ENCODE measurements around the gene COX5A. TPM values are rescaled to one million over a fixed set of nuclear protein-coding genes. Genes with fewer than 3 reads are reported as not detected.

The COX5A gene
- total RNA-seq, 1 donor from 2014 or later, result 191 TPM

DNA sequence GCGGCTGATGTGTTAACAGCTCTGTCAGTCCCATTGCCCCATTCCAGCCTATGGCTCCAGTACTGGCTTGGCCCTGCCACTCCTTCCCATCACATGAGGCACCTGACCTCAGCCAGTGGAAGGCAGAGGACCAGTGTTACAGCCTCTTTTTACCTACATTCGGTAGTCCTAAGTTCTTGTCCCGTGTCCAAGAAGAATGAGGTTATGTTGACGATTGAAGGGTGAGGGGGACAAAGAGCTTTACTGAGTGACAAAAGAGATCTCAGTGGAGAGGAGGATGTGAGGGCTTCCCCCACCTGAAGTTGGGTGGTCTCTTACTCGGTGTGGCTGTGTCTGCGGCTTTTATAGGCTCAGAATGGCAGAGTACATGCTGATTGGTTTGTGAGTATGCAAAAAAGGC lies 55.3 kb downstream of the COX5A start:
- TF ChIP-seq, protein P1, sequence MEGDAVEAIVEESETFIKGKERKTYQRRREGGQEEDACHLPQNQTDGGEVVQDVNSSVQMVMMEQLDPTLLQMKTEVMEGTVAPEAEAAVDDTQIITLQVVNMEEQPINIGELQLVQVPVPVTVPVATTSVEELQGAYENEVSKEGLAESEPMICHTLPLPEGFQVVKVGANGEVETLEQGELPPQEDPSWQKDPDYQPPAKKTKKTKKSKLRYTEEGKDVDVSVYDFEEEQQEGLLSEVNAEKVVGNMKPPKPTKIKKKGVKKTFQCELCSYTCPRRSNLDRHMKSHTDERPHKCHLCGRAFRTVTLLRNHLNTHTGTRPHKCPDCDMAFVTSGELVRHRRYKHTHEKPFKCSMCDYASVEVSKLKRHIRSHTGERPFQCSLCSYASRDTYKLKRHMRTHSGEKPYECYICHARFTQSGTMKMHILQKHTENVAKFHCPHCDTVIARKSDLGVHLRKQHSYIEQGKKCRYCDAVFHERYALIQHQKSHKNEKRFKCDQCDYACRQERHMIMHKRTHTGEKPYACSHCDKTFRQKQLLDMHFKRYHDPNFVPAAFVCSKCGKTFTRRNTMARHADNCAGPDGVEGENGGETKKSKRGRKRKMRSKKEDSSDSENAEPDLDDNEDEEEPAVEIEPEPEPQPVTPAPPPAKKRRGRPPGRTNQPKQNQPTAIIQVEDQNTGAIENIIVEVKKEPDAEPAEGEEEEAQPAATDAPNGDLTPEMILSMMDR (IDR thresholded peaks at IDR 0.05; ENCODE audit: unreplicated experiment), result no peak
- Mint-ChIP-seq H3K4me3 (ENCODE audit: low read depth) (no peak overlapping the region), H3K9me3 (ENCODE audit: low read depth) (no peaks in the 10 kb centered on the region), H3K27me3 (no peaks in the 10 kb centered on the region), H3K36me3 (ENCODE audit: insufficient read depth) (no peaks in the 10 kb centered on the region), H3K27ac (no peak overlapping the region), H3K4me1 (ENCODE audit: low read depth) (peaks cover 3% of the 10 kb centered on the region)
- no peak for DNase-seq (ENCODE audit: low spot score, unreplicated experiment)

DNA sequence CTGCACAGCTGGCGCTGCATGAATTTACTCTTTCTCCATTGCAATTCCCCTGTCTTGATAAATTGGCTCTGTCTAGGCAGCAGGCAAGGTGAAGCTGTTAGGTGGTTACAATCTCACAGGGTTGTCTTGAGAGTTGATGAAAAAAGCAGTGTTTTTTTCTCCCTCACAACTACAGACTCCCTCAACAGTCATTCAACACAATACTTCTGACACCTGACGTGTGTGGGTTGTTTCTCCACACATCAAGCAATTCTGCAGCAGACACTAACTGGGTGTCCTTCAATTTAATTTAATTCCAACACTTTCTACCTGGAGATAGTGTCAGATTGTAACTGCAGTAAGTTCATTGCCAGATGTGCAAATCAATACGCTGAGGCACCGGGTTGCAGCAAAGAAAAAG lies 59.6 kb downstream of the COX5A start:
- no peak overlapping the region for H3K27ac Mint-ChIP-seq
- H3K36me3 Mint-ChIP-seq (ENCODE audit: insufficient read depth), result no peaks in the 10 kb centered on the region
- peaks cover 2% of the 10 kb centered on the region for H3K27me3 Mint-ChIP-seq
- TF ChIP-seq, protein P1 (IDR thresholded peaks at IDR 0.05; ENCODE audit: unreplicated experiment), result no peak
- peaks cover 4% of the 10 kb centered on the region for H3K4me1 Mint-ChIP-seq (ENCODE audit: low read depth)
- no peaks in the 10 kb centered on the region for H3K9me3 Mint-ChIP-seq (ENCODE audit: low read depth)
- no peak overlapping the region for H3K4me3 Mint-ChIP-seq (ENCODE audit: low read depth)
- DNase-seq (ENCODE audit: low spot score, unreplicated experiment), result no peak

DNA sequence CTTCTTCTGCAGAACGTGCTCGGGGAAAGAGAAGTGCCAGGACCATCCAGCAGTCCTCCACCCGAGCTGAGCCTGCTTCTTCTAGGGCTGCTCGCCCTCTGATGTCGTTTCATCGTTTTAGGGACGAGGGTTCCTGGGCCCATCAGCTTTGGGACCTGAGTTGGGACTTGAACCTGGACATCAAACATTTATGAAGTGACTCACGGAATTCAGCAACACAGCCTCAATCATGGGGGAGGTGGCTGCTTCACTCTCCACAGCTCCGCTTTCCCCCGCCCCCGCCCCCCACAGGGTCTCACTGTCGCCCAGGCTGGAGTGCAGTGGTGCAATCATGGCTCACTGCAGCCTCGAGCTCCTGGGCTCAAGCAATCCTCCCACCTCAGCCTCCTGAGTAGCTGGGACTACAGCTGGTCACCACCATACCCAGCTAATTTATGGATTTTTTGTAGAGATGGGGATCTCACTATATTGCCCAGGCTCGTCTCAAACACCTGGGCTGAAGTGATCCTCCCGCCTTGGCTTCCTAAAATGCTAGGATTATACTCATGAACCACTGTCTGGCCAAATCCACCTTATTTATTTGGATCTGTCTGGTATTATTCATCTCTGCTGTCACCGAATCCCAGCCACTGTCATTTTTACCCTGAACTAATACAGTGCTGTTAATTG lies 64.0 kb downstream of the COX5A start:
- Mint-ChIP-seq H3K27ac (peak overlapping the region; percentile 97), H3K4me3 (ENCODE audit: low read depth) (peak overlapping the region; percentile 92), H3K9me3 (ENCODE audit: low read depth) (no peaks in the 10 kb centered on the region), H3K27me3 (peaks cover 2% of the 10 kb centered on the region), H3K4me1 (ENCODE audit: low read depth) (peaks cover 18% of the 10 kb centered on the region), H3K36me3 (ENCODE audit: insufficient read depth) (peaks cover 4% of the 10 kb centered on the region)
- no peak for DNase-seq (ENCODE audit: low spot score, unreplicated experiment)
- TF ChIP-seq, protein P1 (IDR thresholded peaks at IDR 0.05; ENCODE audit: unreplicated experiment), result no peak

DNA sequence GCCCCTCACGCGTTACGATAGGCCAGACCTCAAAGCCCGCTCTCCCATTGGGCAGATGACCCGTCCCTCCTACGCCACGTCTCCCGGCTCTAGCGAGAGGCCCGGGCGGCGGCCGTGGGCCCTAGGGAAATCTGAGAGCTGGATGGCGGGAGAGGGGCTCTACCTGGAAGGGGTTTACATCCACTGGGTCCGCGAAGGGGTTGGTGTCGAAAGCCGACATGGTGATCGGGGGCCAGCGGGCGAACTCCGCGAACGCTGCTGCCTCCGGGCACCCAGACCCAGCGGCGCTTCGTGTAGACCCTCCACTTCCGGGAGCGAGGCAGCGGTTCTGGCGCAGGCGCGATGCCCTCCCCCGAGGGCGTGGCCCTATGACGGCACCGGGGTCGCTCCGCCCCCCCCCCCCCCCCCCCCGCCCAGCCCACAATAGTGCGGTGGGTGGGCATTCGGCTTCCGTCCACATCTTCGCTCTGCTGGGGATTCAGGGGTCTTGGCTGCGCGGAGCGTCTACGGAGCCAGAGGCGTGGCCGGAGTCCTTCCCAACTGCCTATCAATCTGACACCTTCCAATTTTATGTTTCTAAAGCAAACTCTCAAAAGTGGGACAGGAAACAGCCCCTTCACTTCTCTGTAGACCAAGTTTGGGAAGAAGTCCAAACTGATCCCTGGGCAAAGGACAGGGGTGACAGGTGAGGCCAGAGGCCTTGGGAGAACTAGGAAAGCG lies 64.7 kb downstream of the COX5A start, which contains the start of gene SCAMP2:
Gene SCAMP2 (minus strand): TSS at position 330 of the 720 bp plus-strand sequence. CDS start 110 bp downstream, at position 220.
- Mint-ChIP-seq H3K4me3 (ENCODE audit: low read depth) (peak within 1 kb of the TSS; percentile 92), H3K27me3 (peaks cover 2% of the 10 kb centered on the region), H3K27ac (peak within 1 kb of the TSS; percentile 97)

DNA sequence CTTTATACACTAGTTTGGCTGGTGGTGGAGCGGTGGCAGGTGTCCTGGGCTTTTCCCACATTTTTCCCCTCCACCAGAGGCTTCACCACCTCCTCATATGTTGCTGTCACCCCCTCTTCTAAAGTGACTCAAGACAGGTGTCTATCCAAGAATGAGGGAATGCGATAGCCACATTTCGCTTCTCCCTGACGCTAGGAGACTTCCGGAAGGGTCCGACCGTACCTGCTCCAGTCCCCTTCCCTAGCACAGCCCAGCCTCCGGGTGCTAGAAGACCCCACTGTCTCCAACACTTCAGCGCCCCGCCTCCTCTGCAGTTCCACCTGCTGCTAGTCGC lies 65.2 kb downstream of the COX5A start:
- H3K4me1 Mint-ChIP-seq (ENCODE audit: low read depth), result peaks cover 17% of the 10 kb centered on the region
- H3K36me3 Mint-ChIP-seq (ENCODE audit: insufficient read depth), result peaks cover 11% of the 10 kb centered on the region
- TF ChIP-seq, protein P1 (IDR thresholded peaks at IDR 0.05; ENCODE audit: unreplicated experiment), result no peak

More for the DNA sequence above, 64.7 kb downstream of the COX5A start, which contains the start of gene SCAMP2:
- Mint-ChIP-seq H3K4me1 (ENCODE audit: low read depth) (peaks cover 17% of the 10 kb centered on the region), H3K36me3 (ENCODE audit: insufficient read depth) (peaks cover 6% of the 10 kb centered on the region), H3K9me3 (ENCODE audit: low read depth) (no peaks in the 10 kb centered on the region)
- DNase-seq (ENCODE audit: low spot score, unreplicated experiment), result peak; percentile 77
- TF ChIP-seq, protein P1 (IDR thresholded peaks at IDR 0.05; ENCODE audit: unreplicated experiment), result no peak

More for the DNA sequence above, 65.2 kb downstream of the COX5A start:
- peaks cover 2% of the 10 kb centered on the region for H3K27me3 Mint-ChIP-seq
- no peaks in the 10 kb centered on the region for H3K9me3 Mint-ChIP-seq (ENCODE audit: low read depth)
- peak overlapping the region; percentile 96 for H3K27ac Mint-ChIP-seq
- peak overlapping the region; percentile 92 for H3K4me3 Mint-ChIP-seq (ENCODE audit: low read depth)
- no peak for DNase-seq (ENCODE audit: low spot score, unreplicated experiment)
